Glutamatergic neuron (in vitro differentiated cells): ENCODE results near the gene NCK2. TPM values are rescaled to one million over a fixed set of nuclear protein-coding genes. Genes with fewer than 3 reads are reported as not detected.
"Not testable (repeated sequence)": the region's sequence is repeated elsewhere in the genome, so short reads cannot be mapped to it uniquely, and the experiment has no call there.

Experiments used
- DNase-seq: peaks from one replicate; pipeline ENCODE4 v3.0.0; 2022
- H3K27ac Mint-ChIP-seq: one replicate; pipeline ENCODE4 v1.8.0; 2020; ENCODE audit warnings: mild to moderate bottlenecking, mixed read lengths, inconsistent platforms; ENCODE audit not compliant: unreplicated experiment
- H3K27me3 Mint-ChIP-seq: one replicate; pipeline ENCODE4 v1.8.0; 2020; ENCODE audit warnings: mild to moderate bottlenecking, moderate library complexity, mixed read lengths, inconsistent platforms; ENCODE audit not compliant: unreplicated experiment
- H3K36me3 Mint-ChIP-seq: one replicate; pipeline ENCODE4 v1.8.0; 2020; ENCODE audit warnings: mild to moderate bottlenecking, mixed read lengths, inconsistent platforms; ENCODE audit not compliant: unreplicated experiment
- H3K4me1 Mint-ChIP-seq: one replicate; pipeline ENCODE4 v1.8.0; 2020; ENCODE audit warnings: mild to moderate bottlenecking, low read depth, mixed read lengths, inconsistent platforms; ENCODE audit not compliant: unreplicated experiment
- H3K4me3 Mint-ChIP-seq: one replicate; pipeline ENCODE4 v1.8.0; 2020; ENCODE audit warnings: mild to moderate bottlenecking, mixed read lengths, inconsistent platforms; ENCODE audit not compliant: unreplicated experiment
- H3K9me3 Mint-ChIP-seq: one replicate; pipeline ENCODE4 v1.8.0; 2020; ENCODE audit warnings: mild to moderate bottlenecking, moderate library complexity, mixed read lengths, inconsistent platforms; ENCODE audit not compliant: unreplicated experiment
- CTCF ChIP-seq: fragments of 200-600 bp; sonication (generic); IDR thresholded peaks from one replicate; pipeline ENCODE4 v1.5.0; 2021; ENCODE audit not compliant: partially characterized antibody, unreplicated experiment
- total RNA-seq: library from RNA; stranded (reverse); fragmentation: NEBNext Ultra II Directional; extraction: Animal tissue kit (Norgen Biotek cat#: 25700); gene quantifications from one replicate; pipeline ENCODE4 v1.2.1, GENCODE V29; 2021; ENCODE audit not compliant: unreplicated experiment

NCK2 gene
- total RNA-seq, 1 donor from 2014 or later = 82.4 TPM

- H3K4me1 Mint-ChIP-seq = peaks cover 40% of the 10 kb centered on the region
Measured at GRCh38 chr2:105770149-105770548, 25.4 kb downstream of the NCK2 start.

GRCh38 chr2:105771291-105771690, 26.6 kb downstream of the NCK2 start:
- H3K27ac Mint-ChIP-seq = peak overlapping the region; percentile 94
- not testable (repeated sequence) for H3K27me3 Mint-ChIP-seq, DNase-seq, H3K9me3 Mint-ChIP-seq, H3K4me3 Mint-ChIP-seq, H3K36me3 Mint-ChIP-seq
- peaks cover 45% of the 10 kb centered on the region for H3K4me1 Mint-ChIP-seq

More at GRCh38 chr2:105770149-105770548, 25.4 kb downstream of the NCK2 start:
- no peak overlapping the region for H3K4me3 Mint-ChIP-seq
- no peak overlapping the region for H3K27ac Mint-ChIP-seq
- no peaks in the 10 kb centered on the region for H3K27me3 Mint-ChIP-seq
- no peak for TF ChIP-seq CTCF
- peaks cover 4% of the 10 kb centered on the region for H3K9me3 Mint-ChIP-seq
- H3K36me3 Mint-ChIP-seq = peaks cover 6% of the 10 kb centered on the region
- DNase-seq = no peak

- Mint-ChIP-seq H3K9me3 (peaks cover 5% of the 10 kb centered on the region), H3K27me3 (no peaks in the 10 kb centered on the region), H3K4me1 (peaks cover 48% of the 10 kb centered on the region), H3K27ac (peak overlapping the region; percentile 94), H3K4me3 (peak overlapping the region; percentile 57), H3K36me3 (peaks cover 6% of the 10 kb centered on the region)
- TF ChIP-seq CTCF = no peak
- peak; percentile 50 for DNase-seq
Measured at GRCh38 chr2:105771836-105772235, 27.1 kb downstream of the NCK2 start.

- H3K4me1 Mint-ChIP-seq = peaks cover 48% of the 10 kb centered on the region
- no peak for DNase-seq
- H3K27ac Mint-ChIP-seq = peak overlapping the region; percentile 94
Measured at GRCh38 chr2:105772362-105772761, 27.6 kb downstream of the NCK2 start.

GRCh38 chr2:105773568-105773967, 28.9 kb downstream of the NCK2 start:
- Mint-ChIP-seq H3K27me3 (no peaks in the 10 kb centered on the region), H3K4me3 (peak overlapping the region; percentile 57), H3K36me3 (peaks cover 6% of the 10 kb centered on the region), H3K4me1 (peaks cover 50% of the 10 kb centered on the region), H3K9me3 (peaks cover 5% of the 10 kb centered on the region), H3K27ac (peak overlapping the region; percentile 72)
- TF ChIP-seq CTCF = no peak
- no peak for DNase-seq

More at GRCh38 chr2:105772362-105772761, 27.6 kb downstream of the NCK2 start:
- Mint-ChIP-seq H3K4me3 (peak overlapping the region; percentile 66), H3K36me3 (peaks cover 6% of the 10 kb centered on the region), H3K27me3 (no peaks in the 10 kb centered on the region), H3K9me3 (peaks cover 5% of the 10 kb centered on the region)
- no peak for TF ChIP-seq CTCF
